HG03354 (cell line): ENCODE measurements around the gene DNM2.
A peak's percentile ranks its signal among the peaks of the same experiment; 100 is the strongest.
"Not testable (repeated sequence)": the region's sequence is repeated elsewhere in the genome, so short reads cannot be mapped to it uniquely, and the experiment has no call there.

Source experiments
- ATAC-seq: cut with Tn5 transposase; IDR thresholded peaks from one replicate; pipeline ENCODE4 v1.9.1; 2021; ENCODE audit warnings: mild to moderate bottlenecking; ENCODE audit not compliant: unreplicated experiment, poor library complexity, severe bottlenecking

The DNM2 gene

GRCh38 chr19:10830370-10830769 is 112.5 kb downstream of the DNM2 start:
- ATAC-seq = no peak

DNA sequence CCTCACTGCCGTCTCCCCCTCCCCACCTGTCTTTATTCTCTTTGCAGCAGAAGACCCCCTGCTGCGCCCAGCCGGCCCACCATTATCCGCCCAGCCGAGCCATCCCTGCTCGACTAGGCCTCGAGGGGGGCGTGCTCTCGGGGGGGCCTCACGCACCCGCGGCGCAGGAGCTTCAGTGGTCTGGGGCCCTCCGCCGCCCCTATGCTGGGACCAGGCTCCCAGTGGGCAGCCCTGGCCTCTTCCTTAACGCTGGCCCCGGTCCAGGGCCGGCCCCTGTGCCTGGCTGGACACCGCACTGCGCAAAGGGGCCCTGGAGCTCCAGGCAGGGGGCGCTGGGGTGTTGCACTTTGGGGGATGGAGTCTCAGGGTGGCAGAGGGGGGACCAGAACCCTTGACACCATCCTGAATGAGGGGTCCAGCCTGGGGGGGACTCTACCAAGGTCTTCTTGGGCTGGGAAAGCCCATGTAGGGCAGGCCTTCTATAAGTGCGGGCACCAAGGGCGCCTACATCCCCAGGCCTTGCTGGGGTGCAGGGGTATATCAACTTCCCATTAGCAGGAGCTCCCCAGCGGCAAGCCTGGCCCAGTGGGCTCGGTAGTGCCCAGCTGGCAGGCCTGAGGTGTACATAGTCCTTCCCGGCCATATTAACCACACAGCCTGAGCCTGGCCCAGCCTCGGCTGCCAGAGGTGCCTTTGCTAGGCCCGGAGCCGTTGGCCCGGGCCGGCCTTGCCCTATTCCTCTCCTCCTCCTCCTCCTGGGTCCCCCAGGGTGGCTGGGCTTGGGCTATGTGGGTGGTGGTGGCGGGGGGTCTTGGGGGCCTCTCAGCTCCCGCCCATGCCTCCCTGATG is 113.3 kb downstream of the DNM2 start:
- ATAC-seq = no peak

DNA sequence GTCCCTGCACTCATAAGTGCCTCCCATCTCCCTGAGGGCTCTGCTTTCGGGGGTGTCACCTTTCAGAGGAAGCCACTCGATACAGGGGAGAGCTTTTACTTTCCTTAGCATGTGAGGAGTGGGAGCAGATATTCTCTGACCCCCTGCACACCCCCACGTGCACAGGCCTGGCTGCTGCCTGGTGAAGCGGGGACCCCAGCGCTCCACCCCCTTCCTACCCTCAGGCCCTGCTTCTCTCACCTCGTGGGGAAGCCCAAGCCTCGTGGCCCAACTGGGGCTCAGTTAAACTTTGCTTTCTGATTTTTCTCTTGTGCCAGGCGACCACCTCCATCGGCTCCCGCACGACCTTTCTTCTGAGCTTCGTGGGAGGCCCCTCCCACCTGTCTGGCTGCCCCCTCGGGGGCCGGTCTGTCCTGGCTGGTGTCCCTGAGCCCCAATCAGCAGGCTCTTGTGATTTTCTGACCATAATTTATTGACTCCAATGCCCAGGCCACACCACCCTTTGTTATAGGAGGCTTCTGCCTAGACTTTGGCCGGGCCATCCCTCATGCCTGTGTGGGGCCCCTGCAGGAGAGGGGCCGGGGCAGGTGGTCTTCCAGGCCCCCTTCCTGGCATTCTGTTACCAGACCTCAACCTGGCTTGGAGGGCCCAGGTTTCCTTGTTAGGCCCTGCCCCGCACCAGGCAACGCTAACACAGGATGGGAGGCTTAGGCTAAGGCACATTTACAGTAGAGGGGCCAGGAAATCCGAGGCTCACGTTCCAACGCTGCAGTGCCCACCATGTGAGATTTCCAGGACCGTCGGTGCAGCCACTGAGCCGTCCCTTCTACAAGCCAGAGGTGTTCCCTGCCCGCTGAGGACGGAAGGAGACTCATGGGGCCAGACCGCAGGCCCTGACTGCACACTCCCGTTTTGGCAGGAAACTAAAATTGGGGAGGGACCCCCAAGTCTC is 114.4 kb downstream of the DNM2 start:
- no peak for ATAC-seq

DNA sequence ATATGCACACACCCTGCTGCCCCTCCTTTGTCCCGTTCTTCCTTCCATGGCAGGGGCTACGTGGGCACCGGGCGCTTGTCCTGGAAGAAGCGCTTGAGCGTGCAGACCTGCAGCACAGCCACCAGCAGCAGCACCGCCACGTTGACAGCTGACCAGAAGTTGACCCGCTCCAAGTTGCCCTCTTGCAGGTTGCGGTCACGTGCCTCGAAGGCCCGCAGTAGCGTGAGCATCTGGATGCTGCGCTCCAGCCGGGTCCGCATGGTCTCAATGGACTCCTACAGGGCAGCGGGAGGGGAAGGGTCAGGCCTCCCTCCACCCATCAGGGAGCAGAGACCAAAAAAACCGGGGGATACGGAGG is 115.0 kb downstream of the DNM2 start:
- ATAC-seq = no peak

DNA sequence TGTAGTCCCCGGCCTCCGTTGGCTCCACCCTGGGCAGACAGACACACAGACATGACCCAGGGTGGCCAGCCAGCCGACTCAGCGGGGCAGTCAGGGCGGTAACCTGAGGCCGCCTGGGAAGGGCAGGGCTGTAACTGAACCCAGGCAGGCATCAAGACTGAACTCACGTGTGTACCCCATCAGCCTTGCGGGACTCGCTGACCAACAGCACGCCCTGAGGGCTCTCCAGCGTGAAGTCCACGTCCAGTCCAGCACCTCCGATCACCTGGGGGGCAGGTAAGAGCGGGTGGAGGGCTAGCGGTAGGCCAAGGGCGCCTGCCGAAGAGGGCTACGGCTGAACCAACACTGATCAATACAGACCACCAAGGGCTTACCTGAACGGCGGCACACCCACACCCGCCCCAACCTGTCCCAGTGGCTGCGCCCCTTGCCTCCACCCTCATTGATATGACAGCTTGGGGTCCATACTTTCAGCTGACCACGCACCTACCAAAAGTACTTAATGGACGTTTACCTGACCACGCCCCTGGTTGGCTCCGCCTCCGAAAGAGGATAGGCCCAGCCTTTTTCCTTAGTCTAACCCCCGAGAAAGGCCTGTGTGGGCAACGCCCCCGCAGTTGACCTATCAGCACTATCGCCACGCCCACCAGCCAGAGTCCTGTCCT is 117.3 kb downstream of the DNM2 start:
- ATAC-seq = no peak

DNA sequence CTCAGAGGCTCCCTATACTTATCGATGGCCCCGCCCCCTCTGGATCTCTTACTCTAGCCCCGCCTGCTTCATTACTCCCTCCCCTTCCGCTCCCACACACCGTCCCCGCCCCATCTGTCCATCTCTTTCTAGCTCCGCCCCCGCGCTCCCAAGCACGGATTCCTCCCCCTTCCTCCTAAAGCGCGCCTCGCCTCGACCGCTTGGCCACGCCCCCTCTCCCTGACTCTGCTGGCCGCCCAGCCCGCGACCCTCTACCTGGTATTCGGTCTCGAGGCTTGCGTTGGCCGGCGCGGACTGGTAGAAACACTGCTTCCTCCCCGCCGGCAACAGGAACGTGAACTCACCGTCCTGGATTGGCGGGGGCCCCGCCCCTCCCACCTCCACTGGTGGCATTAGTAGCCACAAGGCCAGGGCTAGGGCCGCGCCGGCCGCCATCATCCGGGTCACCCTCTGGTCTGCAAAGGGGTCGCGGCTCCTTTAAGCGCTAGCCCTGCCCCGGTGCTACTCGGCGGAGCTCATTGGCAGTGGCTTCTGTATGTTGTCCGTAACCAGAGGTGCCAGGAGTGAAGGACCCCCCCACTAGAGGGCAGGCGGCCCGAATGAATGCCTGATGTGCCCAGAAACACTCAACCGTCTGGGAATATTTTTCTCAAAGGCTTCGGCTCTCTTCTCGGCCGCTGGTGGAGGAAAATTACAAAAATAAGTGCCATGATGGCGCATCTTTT is 118.0 kb downstream of the DNM2 start, which contains the start of gene TMED1:
Gene TMED1, minus strand, starts transcription at position 459 of the 725 bp plus-strand sequence. Its CDS starts 21 bp downstream, at position 438.
- ATAC-seq = peak; percentile 79

DNA sequence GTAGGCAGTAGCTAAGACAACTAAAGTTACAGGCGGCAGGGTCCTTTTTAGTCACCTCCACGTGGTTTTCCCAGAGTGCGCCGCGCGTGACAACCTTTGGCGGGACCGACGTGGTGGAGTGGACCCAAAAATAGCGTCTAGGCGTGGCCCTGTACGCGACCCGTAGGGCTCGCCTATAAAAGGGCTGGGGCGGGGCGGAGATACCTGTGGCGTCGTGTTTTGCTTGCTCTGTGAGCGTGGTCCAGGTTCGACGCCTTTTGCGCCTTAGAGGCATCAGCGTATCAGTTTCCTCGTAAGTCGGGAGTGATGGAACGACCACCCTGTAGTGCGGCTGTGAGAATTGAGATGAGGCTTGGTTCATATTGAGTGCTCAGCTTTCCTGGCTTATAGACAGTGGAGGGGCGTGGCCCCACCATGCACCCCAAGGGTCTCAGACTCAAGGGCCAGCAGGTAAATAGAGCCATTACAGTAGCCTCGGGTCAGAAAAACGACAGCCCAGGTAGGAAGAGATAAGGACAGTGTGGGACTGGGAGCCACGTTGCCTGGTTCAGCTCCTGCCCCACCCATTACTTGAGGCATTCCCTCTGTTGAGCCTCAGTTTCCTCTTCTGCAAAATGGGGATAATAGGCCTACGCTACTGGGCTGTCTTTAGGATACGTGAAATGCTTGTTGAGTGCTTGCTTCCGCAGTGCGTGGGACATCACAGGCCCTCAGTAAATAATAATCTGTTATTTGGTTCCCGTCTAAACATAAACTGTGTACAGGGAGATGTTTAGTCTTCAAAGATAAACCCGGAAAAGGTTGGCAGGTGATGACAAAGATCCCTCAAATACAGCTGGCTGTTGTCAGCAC is 118.8 kb downstream of the DNM2 start:
- ATAC-seq = peak; percentile 12

GRCh38 chr19:10837649-10838048 is 119.8 kb downstream of the DNM2 start:
- not testable (repeated sequence) for ATAC-seq

- no peak for ATAC-seq
These were observed 120.5 kb downstream of the DNM2 start for GRCh38 chr19:10838377-10838776.

DNA sequence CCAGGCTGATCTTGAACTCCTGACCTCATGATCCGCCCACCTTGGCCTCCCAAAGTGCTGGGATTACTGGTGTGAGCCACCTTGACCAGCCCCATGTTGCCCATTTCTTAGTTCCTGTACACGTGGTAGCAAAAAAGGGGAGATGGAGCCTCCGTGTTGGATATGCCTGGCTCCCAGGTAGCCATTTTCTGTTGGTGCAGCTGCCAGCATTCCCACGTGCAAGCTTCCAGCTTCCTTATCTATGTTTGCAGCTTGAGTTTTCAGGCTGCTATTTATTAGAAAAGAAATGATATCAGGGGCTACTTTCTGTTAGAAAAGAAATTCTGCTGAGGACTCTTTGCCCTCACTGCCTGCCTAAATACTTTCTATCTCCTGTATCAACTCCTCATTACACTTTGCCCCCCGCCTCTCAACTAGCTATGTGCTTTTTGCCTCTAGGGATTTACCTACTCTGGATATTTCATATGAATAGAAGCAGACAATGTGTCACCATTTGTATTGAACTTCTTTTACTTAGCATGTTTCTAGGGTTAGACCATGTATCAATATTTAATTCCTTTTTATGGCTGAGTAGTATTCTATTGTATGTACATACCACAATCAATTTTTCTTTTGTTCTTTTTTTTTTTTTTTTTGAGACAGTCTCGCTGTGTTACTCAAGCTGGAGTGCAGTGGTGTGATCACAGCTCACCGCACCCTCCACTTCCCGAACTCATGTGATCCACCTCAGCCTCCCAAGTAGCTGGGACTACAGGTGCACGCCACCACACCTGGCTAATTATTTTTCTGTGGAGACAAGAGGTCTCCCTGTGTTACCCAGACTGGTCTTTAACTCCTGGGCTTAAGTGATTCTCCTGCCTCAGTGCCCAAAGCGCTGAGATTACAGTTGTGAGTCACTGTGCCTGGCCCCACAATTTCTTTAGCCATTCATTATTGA is 121.5 kb downstream of the DNM2 start:
- no peak for ATAC-seq

DNA sequence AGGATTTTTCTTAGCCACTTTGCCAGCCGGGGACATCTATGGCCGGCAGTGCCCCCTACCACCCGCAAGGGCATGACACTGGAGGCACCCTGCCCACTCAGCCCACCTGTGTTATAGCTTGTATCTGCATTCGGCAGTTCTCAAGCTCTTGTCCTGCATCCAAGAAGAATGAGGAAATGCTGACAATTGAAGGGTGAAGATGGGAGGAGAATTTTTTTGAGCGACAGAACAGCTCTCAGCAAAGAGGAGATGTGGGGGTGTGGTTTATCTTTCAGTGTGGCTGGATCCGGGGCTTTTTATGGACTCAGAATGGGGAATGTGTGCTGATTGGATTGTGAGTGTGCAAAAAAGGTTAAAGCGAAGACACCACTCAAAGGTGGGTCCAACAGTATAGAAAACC is 124.9 kb downstream of the DNM2 start:
- ATAC-seq = no peak

DNA sequence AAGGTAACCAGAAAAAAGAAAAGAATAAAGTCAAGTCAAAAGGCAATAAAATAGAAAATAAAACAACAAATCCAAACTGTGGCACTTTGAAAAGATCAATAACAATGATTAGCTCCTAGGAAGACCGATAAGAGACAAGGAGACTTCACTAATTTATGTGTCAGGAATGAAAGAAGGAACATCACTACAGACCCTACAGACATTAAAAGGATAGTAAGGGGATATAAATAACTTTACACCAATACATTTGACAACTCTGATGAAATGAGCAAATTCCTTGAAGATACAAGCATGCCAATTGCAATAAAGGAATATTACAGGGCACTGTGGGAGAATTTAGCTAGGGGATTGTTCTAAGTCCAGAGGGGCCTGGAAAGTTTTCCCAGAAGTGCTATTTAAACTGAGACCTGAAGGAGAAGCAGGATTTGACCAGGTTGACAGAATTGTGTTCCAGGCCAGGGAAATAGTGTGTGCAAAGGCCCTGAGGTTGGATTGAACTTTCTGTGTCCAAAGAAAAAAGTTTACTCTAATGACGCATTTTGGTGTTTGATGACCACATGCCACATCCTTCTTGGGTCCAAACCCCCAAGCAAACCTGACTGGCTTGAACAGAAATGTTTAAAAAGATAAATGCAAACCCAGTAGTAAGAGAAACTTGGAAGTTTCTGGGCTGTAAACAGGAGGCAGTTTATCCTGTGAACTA is 128.8 kb downstream of the DNM2 start:
- no peak for ATAC-seq

DNA sequence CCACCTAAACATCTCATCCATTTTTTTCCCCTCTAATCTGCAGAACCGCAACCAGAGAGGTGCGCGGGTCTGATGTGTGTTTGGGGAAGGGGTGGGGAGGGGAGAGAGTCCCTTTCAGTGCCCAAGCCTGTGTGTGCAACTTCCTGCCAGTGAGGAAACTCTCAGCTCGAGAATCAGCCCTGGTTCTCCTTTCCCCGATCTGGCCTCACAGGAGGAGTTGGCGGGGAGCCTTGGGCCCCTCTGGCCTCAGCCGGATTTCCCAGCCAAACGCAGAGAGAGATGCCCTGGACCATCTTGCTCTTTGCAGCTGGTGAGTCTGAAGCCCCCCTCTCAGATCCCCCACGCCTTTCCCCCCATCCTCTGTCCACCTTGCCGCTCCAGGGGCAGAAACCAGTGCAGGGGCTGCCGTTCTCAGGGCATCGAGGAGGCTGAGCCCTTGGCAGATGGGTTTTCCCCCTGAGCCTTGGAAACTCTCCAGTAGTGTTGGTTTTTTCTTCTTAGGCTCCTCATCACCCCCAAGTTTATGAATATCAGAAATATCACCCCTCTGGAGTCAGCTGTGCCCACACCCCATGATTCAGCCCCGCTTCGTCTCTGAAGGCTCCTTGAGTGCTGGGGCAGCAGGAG is 130.5 kb downstream of the DNM2 start, which contains the start of gene C19orf38:
Gene C19orf38, plus strand, starts transcription at position 186 of the 627 bp plus-strand sequence. Its CDS starts 94 bp downstream, at position 280.
- no peak for ATAC-seq

DNA sequence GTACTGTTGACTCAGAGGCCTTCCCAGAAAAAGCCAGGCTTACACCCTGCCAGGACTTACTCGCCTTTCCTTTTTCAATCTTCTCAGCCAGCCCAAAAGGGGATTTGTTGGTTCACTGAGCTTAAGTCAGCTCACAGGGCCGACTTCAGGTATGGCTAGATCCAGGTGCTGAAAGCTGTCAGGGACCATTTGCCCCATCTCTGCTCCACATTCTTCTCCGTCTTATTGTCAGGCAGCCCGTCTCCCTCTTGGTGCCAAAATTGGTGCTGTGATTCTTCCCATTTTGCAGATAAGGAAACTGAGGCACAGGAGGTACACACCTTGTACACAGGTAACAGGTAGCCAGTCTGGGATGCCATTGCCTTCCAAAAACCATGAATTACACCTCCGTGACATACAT is 132.8 kb downstream of the DNM2 start:
- ATAC-seq = no peak

- ATAC-seq = no peak
These were observed 134.4 kb downstream of the DNM2 start for GRCh38 chr19:10852098-10852800.

GRCh38 chr19:10852941-10853340 is 135.1 kb downstream of the DNM2 start:
- no peak for ATAC-seq
